ENCODE measurements around the gene CENPP.

- TF ChIP-seq, protein P1, sequence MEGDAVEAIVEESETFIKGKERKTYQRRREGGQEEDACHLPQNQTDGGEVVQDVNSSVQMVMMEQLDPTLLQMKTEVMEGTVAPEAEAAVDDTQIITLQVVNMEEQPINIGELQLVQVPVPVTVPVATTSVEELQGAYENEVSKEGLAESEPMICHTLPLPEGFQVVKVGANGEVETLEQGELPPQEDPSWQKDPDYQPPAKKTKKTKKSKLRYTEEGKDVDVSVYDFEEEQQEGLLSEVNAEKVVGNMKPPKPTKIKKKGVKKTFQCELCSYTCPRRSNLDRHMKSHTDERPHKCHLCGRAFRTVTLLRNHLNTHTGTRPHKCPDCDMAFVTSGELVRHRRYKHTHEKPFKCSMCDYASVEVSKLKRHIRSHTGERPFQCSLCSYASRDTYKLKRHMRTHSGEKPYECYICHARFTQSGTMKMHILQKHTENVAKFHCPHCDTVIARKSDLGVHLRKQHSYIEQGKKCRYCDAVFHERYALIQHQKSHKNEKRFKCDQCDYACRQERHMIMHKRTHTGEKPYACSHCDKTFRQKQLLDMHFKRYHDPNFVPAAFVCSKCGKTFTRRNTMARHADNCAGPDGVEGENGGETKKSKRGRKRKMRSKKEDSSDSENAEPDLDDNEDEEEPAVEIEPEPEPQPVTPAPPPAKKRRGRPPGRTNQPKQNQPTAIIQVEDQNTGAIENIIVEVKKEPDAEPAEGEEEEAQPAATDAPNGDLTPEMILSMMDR (IDR thresholded peaks at IDR 0.05): no peak
- no peak for TF ChIP-seq POLR2A (IDR thresholded peaks at IDR 0.05)
These were observed 156.6 kb downstream of the CENPP start, which contains the start of gene ASPN for GRCh38 chr9:92482329-92482728.

Measured in suprapubic skin (tissue), 3 donors.